ENCODE measurements around the gene MALRD1. TPM values are rescaled to one million over a fixed set of nuclear protein-coding genes. Genes with fewer than 3 reads are reported as not detected.

Gene MALRD1
- total and polyA plus RNA-seq, 2 of the 8 experiments (the other 6 are each of a cell fraction or from before 2014, with no cell fraction given): 0.32 to 0.35 TPM

- TF ChIP-seq CHD7 (IDR thresholded peaks at IDR 0.05; ENCODE audit: insufficient replicate concordance, low read length): no peak
Observed at GRCh38 chr10:19658622-19659233, 610.1 kb downstream of the MALRD1 start (continued).
